ENCODE measurements around the gene CCDC160. TPM values are rescaled to one million over a fixed set of nuclear protein-coding genes. Genes with fewer than 3 reads are reported as not detected.

Gene CCDC160
- polyA plus RNA-seq, 5 donors: 2.2 to 3.0 (median 2.5) TPM

- DNase-seq: no peak
These were observed 57.6 kb downstream of the CCDC160 start for GRCh38 chrX:134294548-134294947.

Other genes with a start within 250 kb of the CCDC160 start
- gene PHF6, start 136.1 kb downstream of the CCDC160 start, polyA plus RNA-seq (ENCODE audit: insufficient read depth in 1 of 5, insufficient read length in 5 of 5, low replicate concordance in 1 of 5): 10 to 100 TPM; 28.5 to 51.0 (median 45.3) TPM
- 10 to 100 TPM; 17.6 to 23.3 (median 19.9) TPM for gene HPRT1, start 223.0 kb downstream of the CCDC160 start, polyA plus RNA-seq (ENCODE audit: insufficient read depth in 1 of 5, insufficient read length in 5 of 5, low replicate concordance in 1 of 5)

Data from right lung (tissue), 5 donors.